Left lung (tissue), 10 donors: ENCODE results near the gene PIEZO2. TPM values are rescaled to one million over a fixed set of nuclear protein-coding genes. Genes with fewer than 3 reads are reported as not detected.

Experiments
- ATAC-seq: fragments of 200-7000 bp; cut with Tn5 transposase; one replicate; pipeline ENCODE4 v1.9.1; 2020; ENCODE audit warnings: moderate library complexity
- DNase-seq, 4 donors: peaks; one replicate each; pipeline ENCODE4 v3.0.0-alpha.2; 2013 to 2020
- H3K27ac ChIP-seq, 2 donors: fragments of 200-600 bp; sonication (generic) in 1 of 2; one replicate each; pipeline versions ENCODE4 v1.5.0 to v1.8.0; 2020 to 2021
- H3K27me3 ChIP-seq, 2 donors: fragments of 200-600 bp; sonication (generic) in 1 of 2; one replicate each; pipeline versions ENCODE4 v1.5.0 to v1.8.0; 2020 to 2021
- H3K36me3 ChIP-seq, 2 donors: fragments of 200-600 bp; sonication (generic) in 1 of 2; one replicate each; pipeline versions ENCODE4 v1.5.0 to v1.8.0; 2020 to 2021
- H3K4me1 ChIP-seq, 2 donors: fragments of 200-600 bp; one replicate each; pipeline ENCODE4 v1.8.0; 2021
- H3K4me3 ChIP-seq, 2 donors: fragments of 200-600 bp; sonication (generic) in 1 of 2; one replicate each; pipeline versions ENCODE4 v1.5.0 to v1.8.0; 2020 to 2021; ENCODE audit warnings: mild to moderate bottlenecking in 1 of 2
- H3K9me3 ChIP-seq, 2 donors: fragments of 200-600 bp; sonication (generic) in 1 of 2; one replicate each; pipeline versions ENCODE4 v1.5.0 to v1.8.0; 2020 to 2021
- intact Hi-C, 2 donors: fragments of 100-400 bp; cut with DNase I; formaldehyde crosslinking; loops; one replicate each; pipeline versions ENCODE4 v1.11.2 to v1.14.2; 2022
- polyA plus RNA-seq, 6 donors: library from polyadenylated mRNA; unstranded; fragments of 120-200 nt; gene quantifications; one replicate each; pipeline ENCODE4 v1.2.1, GENCODE V29; 2013; ENCODE audit not compliant: insufficient read length in 6 of 6
- total RNA-seq, 2 donors: library from RNA; stranded (reverse); fragmentation: NEBNext Ultra II Directional; extraction: Animal tissue kit (Norgen Biotek cat#: 25700); gene quantifications; one replicate each; pipeline ENCODE4 v1.2.1, GENCODE V29; 2021
- TF ChIP-seq, protein P1 (sequence below), 2 donors: fragments of 200-600 bp; sonication (generic) in 1 of 2; IDR thresholded peaks; one replicate each; pipeline versions ENCODE4 v1.5.0 to v1.8.0; 2021; ENCODE audit warnings: antibody characterized with exemption in 2 of 2
- donor health status: DM: no; HTN: yes; CAD: no.
- donor health status: DM: no; HTN: no; CAD: no.

The PIEZO2 gene
- total and polyA plus RNA-seq, 8 donors, result 40.3 to 270 (median 233) TPM

DNA sequence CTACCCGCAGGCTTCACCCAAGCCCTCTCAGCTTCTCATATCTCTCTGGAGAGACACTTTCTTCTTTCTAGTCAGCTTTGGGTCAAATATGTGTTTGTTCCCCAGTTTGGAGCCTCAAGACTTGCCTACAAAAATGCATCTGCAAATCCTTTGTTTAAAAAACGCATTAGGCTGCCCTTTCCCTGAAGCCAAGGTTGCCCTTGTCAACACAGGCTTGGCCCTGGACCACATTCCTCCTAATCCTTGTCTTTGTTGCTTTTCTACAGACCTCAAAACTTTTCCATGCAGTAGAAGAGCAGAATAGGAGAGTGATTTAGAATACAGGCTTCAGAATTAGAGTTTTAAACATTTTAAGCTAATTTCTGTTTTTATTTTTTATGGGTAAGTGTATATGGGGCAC is 315.7 kb downstream of the PIEZO2 start:
- no peak overlapping the region for H3K4me3 ChIP-seq
- H3K36me3 ChIP-seq, result no peaks in the 10 kb centered on the region
- no peaks in the 10 kb centered on the region for H3K27me3 ChIP-seq
- no peak overlapping the region for H3K27ac ChIP-seq
- TF ChIP-seq, protein P1, sequence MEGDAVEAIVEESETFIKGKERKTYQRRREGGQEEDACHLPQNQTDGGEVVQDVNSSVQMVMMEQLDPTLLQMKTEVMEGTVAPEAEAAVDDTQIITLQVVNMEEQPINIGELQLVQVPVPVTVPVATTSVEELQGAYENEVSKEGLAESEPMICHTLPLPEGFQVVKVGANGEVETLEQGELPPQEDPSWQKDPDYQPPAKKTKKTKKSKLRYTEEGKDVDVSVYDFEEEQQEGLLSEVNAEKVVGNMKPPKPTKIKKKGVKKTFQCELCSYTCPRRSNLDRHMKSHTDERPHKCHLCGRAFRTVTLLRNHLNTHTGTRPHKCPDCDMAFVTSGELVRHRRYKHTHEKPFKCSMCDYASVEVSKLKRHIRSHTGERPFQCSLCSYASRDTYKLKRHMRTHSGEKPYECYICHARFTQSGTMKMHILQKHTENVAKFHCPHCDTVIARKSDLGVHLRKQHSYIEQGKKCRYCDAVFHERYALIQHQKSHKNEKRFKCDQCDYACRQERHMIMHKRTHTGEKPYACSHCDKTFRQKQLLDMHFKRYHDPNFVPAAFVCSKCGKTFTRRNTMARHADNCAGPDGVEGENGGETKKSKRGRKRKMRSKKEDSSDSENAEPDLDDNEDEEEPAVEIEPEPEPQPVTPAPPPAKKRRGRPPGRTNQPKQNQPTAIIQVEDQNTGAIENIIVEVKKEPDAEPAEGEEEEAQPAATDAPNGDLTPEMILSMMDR (IDR thresholded peaks at IDR 0.05), result no peak
- no peaks in the 10 kb centered on the region for H3K9me3 ChIP-seq
- intact Hi-C loops, result no loop called here
- ATAC-seq (no peak), DNase-seq (no peak)
- H3K4me1 ChIP-seq, result no peaks in the 10 kb centered on the region

GRCh38 chr18:10826400-10826799 is 323.0 kb downstream of the PIEZO2 start:
- H3K4me3 ChIP-seq, result no peak overlapping the region
- no peaks in the 10 kb centered on the region for H3K4me1 ChIP-seq
- peaks cover 0 to 13% of the 10 kb centered on the region in 2 donors for H3K27me3 ChIP-seq
- H3K27ac ChIP-seq, result no peak overlapping the region
- intact Hi-C loops, result no loop called here
- TF ChIP-seq, protein P1 (IDR thresholded peaks at IDR 0.05), result no peak
- no peak for ATAC-seq
- DNase-seq, result no peak
- H3K36me3 ChIP-seq, result no peaks in the 10 kb centered on the region
- no peaks in the 10 kb centered on the region for H3K9me3 ChIP-seq

- TF ChIP-seq, protein P1 (IDR thresholded peaks at IDR 0.05), result no peak
- no peak for ATAC-seq
- intact Hi-C loops, result no loop called here
- DNase-seq, result no peak
- Histone ChIP-seq H3K36me3 (no peaks in the 10 kb centered on the region), H3K27ac (no peak overlapping the region), H3K27me3 (peaks cover 0 to 13% of the 10 kb centered on the region in 2 donors), H3K9me3 (peaks cover 0 to 14% of the 10 kb centered on the region in 2 donors), H3K4me1 (no peaks in the 10 kb centered on the region), H3K4me3 (no peak overlapping the region)
Measured at GRCh38 chr18:10822456-10822855, 326.9 kb downstream of the PIEZO2 start.

DNA sequence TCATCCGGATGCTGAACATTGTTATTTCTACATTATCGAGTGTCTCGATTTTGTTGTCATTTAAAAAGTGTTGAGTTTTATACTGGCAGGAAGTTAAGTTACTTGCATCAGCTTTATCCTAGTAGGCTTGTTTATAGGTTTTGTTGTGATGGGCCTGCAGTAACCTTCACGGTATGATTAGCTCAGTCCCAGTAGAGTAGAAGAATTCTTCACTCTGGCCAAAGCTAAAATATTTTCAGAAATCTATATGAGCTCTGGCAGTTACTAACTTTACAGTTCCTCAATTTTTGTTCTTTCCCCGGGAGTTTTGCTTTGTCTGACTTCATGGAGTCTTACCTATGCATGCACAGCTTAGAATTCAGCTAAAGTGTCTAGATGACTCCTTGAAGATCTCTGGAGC is 328.7 kb downstream of the PIEZO2 start:
- Histone ChIP-seq H3K4me1 (no peaks in the 10 kb centered on the region), H3K36me3 (no peaks in the 10 kb centered on the region), H3K27me3 (peaks cover 0 to 13% of the 10 kb centered on the region in 2 donors), H3K27ac (no peak overlapping the region), H3K9me3 (peaks cover 0 to 14% of the 10 kb centered on the region in 2 donors), H3K4me3 (no peak overlapping the region)
- TF ChIP-seq, protein P1 (IDR thresholded peaks at IDR 0.05), result no peak
- intact Hi-C loops, result no loop called here
- no peak for DNase-seq
- ATAC-seq, result no peak

DNA sequence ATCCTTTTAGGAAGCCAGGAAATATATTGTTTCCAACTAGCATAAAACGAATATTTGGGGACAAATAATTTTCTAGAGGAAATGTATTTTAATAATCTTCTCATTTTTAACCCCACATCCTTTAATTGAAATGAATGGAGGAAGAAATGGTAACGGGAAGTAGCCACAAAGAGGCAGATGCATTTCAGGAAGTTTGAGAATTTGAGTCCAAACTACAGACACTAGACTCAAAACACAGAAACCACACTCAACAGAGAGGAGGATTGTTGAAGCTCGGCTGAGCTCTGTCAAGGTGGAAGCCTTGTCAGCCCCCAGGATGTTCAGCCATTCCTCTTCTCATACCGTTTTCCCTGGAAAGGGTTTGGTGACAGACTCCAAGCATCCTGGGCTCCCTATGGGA is 335.0 kb downstream of the PIEZO2 start:
- no peak overlapping the region for H3K27ac ChIP-seq
- intact Hi-C loops, result no loop called here
- H3K9me3 ChIP-seq, result no peaks in the 10 kb centered on the region
- no peak for DNase-seq
- H3K27me3 ChIP-seq, result no peaks in the 10 kb centered on the region
- no peak for ATAC-seq
- H3K36me3 ChIP-seq, result no peaks in the 10 kb centered on the region
- TF ChIP-seq, protein P1 (IDR thresholded peaks at IDR 0.05), result no peak
- H3K4me1 ChIP-seq, result no peaks in the 10 kb centered on the region
- no peak overlapping the region for H3K4me3 ChIP-seq
